Bronchial epithelial cell (primary cell): ENCODE results near the gene CPT1C. TPM values are rescaled to one million over a fixed set of nuclear protein-coding genes. Genes with fewer than 3 reads are reported as not detected.

ENCODE experiments used
- DNase-seq: peaks from one replicate; pipeline ENCODE4 v3.0.0-alpha.2; 2010; ENCODE audit warnings: low read depth
- FAIRE-seq: peaks from 2 replicates; lab custom pipeline; 2011; peaks lifted over from hg19 to GRCh38; lab: Jason Lieb, UNC
- H3K27me3 ChIP-seq: 2 replicates; pipeline ENCODE4 v1.5.1; 2011; ENCODE audit warnings: low read length; ENCODE audit not compliant: control insufficient read depth, insufficient read depth
- H3K36me3 ChIP-seq: 2 replicates; pipeline ENCODE4 v1.5.1; 2011; ENCODE audit warnings: low read length; ENCODE audit not compliant: control insufficient read depth, insufficient read depth
- H3K4me3 ChIP-seq: 2 replicates; pipeline ENCODE4 v1.5.1; 2011; ENCODE audit warnings: mild to moderate bottlenecking, low read depth, low read length, control low read depth
- CTCF ChIP-seq: IDR thresholded peaks from 2 replicates; pipeline ENCODE4 v1.5.1; 2011; ENCODE audit warnings: mild to moderate bottlenecking, moderate library complexity, low read length, control low read depth, inconsistent platforms; ENCODE audit not compliant: insufficient read depth, severe bottlenecking
- total RNA-seq: library from RNA; depleted of rRNA; stranded (reverse); fragments of >200 nt; gene quantifications from 2 replicates; pipeline ENCODE4 v1.2.1, GENCODE V29; 2014

Gene CPT1C
- total RNA-seq, 1 donor from 2014 or later: 2.4 TPM

- H3K27me3 ChIP-seq: no peaks in the 10 kb centered on the region
- no peak for TF ChIP-seq CTCF
- FAIRE-seq (no peak), DNase-seq (no peak)
- no peaks in the 10 kb centered on the region for H3K36me3 ChIP-seq
- no peak overlapping the region for H3K4me3 ChIP-seq
These were observed 36.5 kb downstream of the CPT1C start for GRCh38 chr19:49727217-49728030.

GRCh38 chr19:49730166-49730565 lies 39.2 kb downstream of the CPT1C start:
- FAIRE-seq: no peak
- Histone ChIP-seq H3K36me3 (no peaks in the 10 kb centered on the region), H3K27me3 (no peaks in the 10 kb centered on the region), H3K4me3 (no peak overlapping the region)
- no peak for TF ChIP-seq CTCF
- no peak for DNase-seq

- no peak for TF ChIP-seq CTCF
- FAIRE-seq (no peak), DNase-seq (no peak)
- Histone ChIP-seq H3K4me3 (no peak overlapping the region), H3K36me3 (no peaks in the 10 kb centered on the region), H3K27me3 (no peaks in the 10 kb centered on the region)
These were observed 47.4 kb downstream of the CPT1C start for GRCh38 chr19:49738268-49738667.

- Histone ChIP-seq H3K4me3 (no peak overlapping the region), H3K36me3 (no peaks in the 10 kb centered on the region), H3K27me3 (no peaks in the 10 kb centered on the region)
- no peak for DNase-seq
- no peak for FAIRE-seq
- TF ChIP-seq CTCF: no peak
These were observed 48.2 kb downstream of the CPT1C start for GRCh38 chr19:49739098-49739497.

GRCh38 chr19:49739933-49740332 lies 49.0 kb downstream of the CPT1C start:
- DNase-seq (no peak), FAIRE-seq (no peak)
- no peaks in the 10 kb centered on the region for H3K36me3 ChIP-seq
- no peak overlapping the region for H3K4me3 ChIP-seq
- no peak for TF ChIP-seq CTCF
- H3K27me3 ChIP-seq: no peaks in the 10 kb centered on the region
